MCF 10A (cell line): ENCODE results near the gene LCOR. TPM values are rescaled to one million over a fixed set of nuclear protein-coding genes. Genes with fewer than 3 reads are reported as not detected.

Experiments
- BruUV-seq: library from RNA; stranded (reverse); fragments of 400-500 nt; replicated peaks from 2 replicates; lab custom pipeline; 2021; lab: Mats Ljungman, UMichigan
- CTCF ChIA-PET: fragments of 300-600 bp; sonication (Branson Sonifier 250); formaldehyde crosslinking; extraction: SDS; loops from one replicate; lab custom pipeline; 2021; ENCODE audit warnings: antibody characterized with exemption, inconsistent platforms; lab: Yijun Ruan, JAX
- POLR2A ChIA-PET: fragments of 300-600, 350-650 bp; sonication (Branson Sonifier 250); formaldehyde crosslinking; extraction: SDS; loops from one replicate; lab custom pipeline; 2020; ENCODE audit warnings: antibody characterized with exemption, inconsistent platforms; lab: Yijun Ruan, JAX
- DNase-seq: peaks from one replicate; pipeline ENCODE4 v3.0.0-alpha.2; 2018; ENCODE audit not compliant: unreplicated experiment
- H3K27ac Mint-ChIP-seq: one replicate; pipeline ENCODE4 v1.8.0; 2022; ENCODE audit warnings: mild to moderate bottlenecking, low read depth, mixed read lengths; ENCODE audit not compliant: unreplicated experiment
- H3K27me3 Mint-ChIP-seq: one replicate; pipeline ENCODE4 v1.8.0; 2022; ENCODE audit warnings: mixed read lengths; ENCODE audit not compliant: insufficient read depth, unreplicated experiment
- H3K36me3 Mint-ChIP-seq: one replicate; pipeline ENCODE4 v1.8.0; 2022; ENCODE audit warnings: mild to moderate bottlenecking, moderate library complexity, mixed read lengths; ENCODE audit not compliant: insufficient read depth, unreplicated experiment
- H3K4me1 Mint-ChIP-seq: one replicate; pipeline ENCODE4 v1.8.0; 2022; ENCODE audit warnings: mixed read lengths; ENCODE audit not compliant: insufficient read depth, unreplicated experiment
- H3K4me3 Mint-ChIP-seq: one replicate; pipeline ENCODE4 v1.8.0; 2022; ENCODE audit warnings: mild to moderate bottlenecking, moderate library complexity, mixed read lengths; ENCODE audit not compliant: unreplicated experiment
- H3K9me3 Mint-ChIP-seq: one replicate; pipeline ENCODE4 v1.8.0; 2022; ENCODE audit warnings: mixed read lengths; ENCODE audit not compliant: unreplicated experiment
- intact Hi-C: fragments of 100-400 bp; cut with micrococcal nuclease; formaldehyde crosslinking; loops from 2 replicates; pipeline ENCODE4 v1.14.1; 2022
- total RNA-seq: library from RNA; stranded (reverse); gene quantifications from 2 replicates; pipeline ENCODE4 v1.2.3, GENCODE V29; 2022
- TF ChIP-seq, protein P1 (sequence below): fragments of 200-600 bp; IDR thresholded peaks from one replicate; pipeline ENCODE4 v1.8.0; 2022; ENCODE audit warnings: antibody characterized with exemption, mild to moderate bottlenecking; ENCODE audit not compliant: unreplicated experiment

LCOR gene
- total RNA-seq, 1 experiment from 2014 or later, result 40.4 TPM

GRCh38 chr10:96858038-96858705 is 26.1 kb downstream of the LCOR start:
- H3K36me3 Mint-ChIP-seq, result peaks cover 9% of the 10 kb centered on the region
- H3K27ac Mint-ChIP-seq, result peak overlapping the region; percentile 70
- POLR2A ChIA-PET, result no interaction called here
- CTCF ChIA-PET, result no interaction called here
- no TSS peak for BruUV-seq
- intact Hi-C loops, result no loop called here
- no peaks in the 10 kb centered on the region for H3K9me3 Mint-ChIP-seq
- DNase-seq, result no peak
- H3K27me3 Mint-ChIP-seq, result no peaks in the 10 kb centered on the region
- TF ChIP-seq, protein P1, sequence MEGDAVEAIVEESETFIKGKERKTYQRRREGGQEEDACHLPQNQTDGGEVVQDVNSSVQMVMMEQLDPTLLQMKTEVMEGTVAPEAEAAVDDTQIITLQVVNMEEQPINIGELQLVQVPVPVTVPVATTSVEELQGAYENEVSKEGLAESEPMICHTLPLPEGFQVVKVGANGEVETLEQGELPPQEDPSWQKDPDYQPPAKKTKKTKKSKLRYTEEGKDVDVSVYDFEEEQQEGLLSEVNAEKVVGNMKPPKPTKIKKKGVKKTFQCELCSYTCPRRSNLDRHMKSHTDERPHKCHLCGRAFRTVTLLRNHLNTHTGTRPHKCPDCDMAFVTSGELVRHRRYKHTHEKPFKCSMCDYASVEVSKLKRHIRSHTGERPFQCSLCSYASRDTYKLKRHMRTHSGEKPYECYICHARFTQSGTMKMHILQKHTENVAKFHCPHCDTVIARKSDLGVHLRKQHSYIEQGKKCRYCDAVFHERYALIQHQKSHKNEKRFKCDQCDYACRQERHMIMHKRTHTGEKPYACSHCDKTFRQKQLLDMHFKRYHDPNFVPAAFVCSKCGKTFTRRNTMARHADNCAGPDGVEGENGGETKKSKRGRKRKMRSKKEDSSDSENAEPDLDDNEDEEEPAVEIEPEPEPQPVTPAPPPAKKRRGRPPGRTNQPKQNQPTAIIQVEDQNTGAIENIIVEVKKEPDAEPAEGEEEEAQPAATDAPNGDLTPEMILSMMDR, result no peak
- no peak overlapping the region for H3K4me3 Mint-ChIP-seq
- H3K4me1 Mint-ChIP-seq, result peaks cover 24% of the 10 kb centered on the region

GRCh38 chr10:96858706-96859050 is 26.6 kb downstream of the LCOR start:
- no peak for DNase-seq
- BruUV-seq, result no TSS peak
- ChIA-PET CTCF (interaction anchor here (0.7 kb wide), 1 partner anchor 18 kb away, joined by 4 read pairs; no protein-coding TSS in a partner anchor), POLR2A (no interaction called here)
- Mint-ChIP-seq H3K27me3 (no peaks in the 10 kb centered on the region), H3K4me1 (peaks cover 25% of the 10 kb centered on the region), H3K9me3 (no peaks in the 10 kb centered on the region), H3K27ac (no peak overlapping the region), H3K4me3 (no peak overlapping the region), H3K36me3 (peaks cover 9% of the 10 kb centered on the region)
- TF ChIP-seq, protein P1, result no peak
- intact Hi-C loops, result no loop called here

- Mint-ChIP-seq H3K27ac (no peak overlapping the region), H3K9me3 (no peaks in the 10 kb centered on the region), H3K36me3 (peaks cover 9% of the 10 kb centered on the region), H3K4me1 (peaks cover 41% of the 10 kb centered on the region), H3K4me3 (no peak overlapping the region), H3K27me3 (no peaks in the 10 kb centered on the region)
- BruUV-seq, result no TSS peak
- POLR2A ChIA-PET, result interaction anchor here (1.1 to 2.3 kb wide), 2 partner anchors 10 to 28 kb away, joined by 3 to 8 read pairs; partner anchors contain the start of gene LCOR
- DNase-seq, result no peak
- CTCF ChIA-PET, result interaction anchor here (0.7 to 1.6 kb wide), 4 partner anchors 17 to 336 kb away, joined by 3 read pairs; no protein-coding TSS in a partner anchor
- TF ChIP-seq, protein P1, result no peak
- intact Hi-C loops, result no loop called here
Observed at GRCh38 chr10:96860631-96861277, 28.7 kb downstream of the LCOR start.

DNA sequence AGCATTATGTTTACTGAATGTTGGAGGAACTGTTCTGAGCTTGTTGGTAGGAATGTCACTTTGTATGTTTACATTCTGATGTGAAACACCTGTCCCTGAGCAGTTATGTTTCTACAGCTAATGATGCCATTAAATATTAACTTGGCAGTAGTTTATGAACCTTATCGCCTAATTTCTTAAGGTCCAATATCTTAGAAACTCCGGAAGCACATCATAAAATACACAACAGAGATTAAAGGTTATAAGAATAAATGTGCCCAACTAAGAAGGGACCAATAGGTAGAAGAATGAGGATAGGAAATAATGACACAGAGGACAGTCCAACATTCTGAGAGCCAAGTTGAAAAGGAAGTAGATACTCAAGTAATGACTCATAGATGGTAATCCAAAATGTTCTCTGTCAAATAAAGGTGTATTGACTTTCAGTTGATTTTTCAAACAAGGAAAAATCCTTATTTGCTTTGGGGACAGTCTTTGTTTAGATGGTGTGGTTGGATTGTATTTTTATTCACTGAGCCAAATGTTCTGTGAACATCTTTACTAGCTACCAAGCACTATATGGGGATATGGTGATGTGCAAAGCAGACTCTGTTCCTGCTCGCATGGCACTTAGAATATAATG is 31.9 kb downstream of the LCOR start:
- intact Hi-C loops, result no loop called here
- ChIA-PET POLR2A (interaction anchor here (0.8 to 1.0 kb wide), 2 partner anchors 13 to 15 kb away, joined by 3 to 4 read pairs; no protein-coding TSS in a partner anchor), CTCF (interaction anchor here (0.6 to 1.0 kb wide), 3 partner anchors 16 to 410 kb away, joined by 3 to 5 read pairs (median 3); no protein-coding TSS in a partner anchor)
- peak; percentile 42 for DNase-seq
- TF ChIP-seq, protein P1, result no peak
- Mint-ChIP-seq H3K4me1 (peaks cover 17% of the 10 kb centered on the region), H3K36me3 (peaks cover 4% of the 10 kb centered on the region), H3K27me3 (no peaks in the 10 kb centered on the region), H3K4me3 (no peak overlapping the region), H3K9me3 (no peaks in the 10 kb centered on the region), H3K27ac (peak overlapping the region; percentile 10)
- BruUV-seq, result no TSS peak
